SK-N-MC (cell line): ENCODE measurements around the gene DLGAP4.

ENCODE experiments used
- EZH2 ChIP-seq: fragments of 200-600 bp; sonication (generic); IDR thresholded peaks from one replicate; pipeline ENCODE4 v1.6.1; 2017; ENCODE audit warnings: antibody characterized with exemption
- FOXP2 ChIP-seq: optimal IDR thresholded peaks from 2 replicates; pipeline ENCODE3; 2011; ENCODE audit warnings: mild to moderate bottlenecking, moderate library complexity; ENCODE audit not compliant: insufficient read depth; ENCODE audit errors: extremely low read length, control extremely low read depth
- POLR2AphosphoS5 ChIP-seq: IDR thresholded peaks from 2 replicates; pipeline ENCODE4 v1.6.1; 2012; ENCODE audit warnings: mild to moderate bottlenecking, low read depth, low read length, borderline replicate concordance

DNA sequence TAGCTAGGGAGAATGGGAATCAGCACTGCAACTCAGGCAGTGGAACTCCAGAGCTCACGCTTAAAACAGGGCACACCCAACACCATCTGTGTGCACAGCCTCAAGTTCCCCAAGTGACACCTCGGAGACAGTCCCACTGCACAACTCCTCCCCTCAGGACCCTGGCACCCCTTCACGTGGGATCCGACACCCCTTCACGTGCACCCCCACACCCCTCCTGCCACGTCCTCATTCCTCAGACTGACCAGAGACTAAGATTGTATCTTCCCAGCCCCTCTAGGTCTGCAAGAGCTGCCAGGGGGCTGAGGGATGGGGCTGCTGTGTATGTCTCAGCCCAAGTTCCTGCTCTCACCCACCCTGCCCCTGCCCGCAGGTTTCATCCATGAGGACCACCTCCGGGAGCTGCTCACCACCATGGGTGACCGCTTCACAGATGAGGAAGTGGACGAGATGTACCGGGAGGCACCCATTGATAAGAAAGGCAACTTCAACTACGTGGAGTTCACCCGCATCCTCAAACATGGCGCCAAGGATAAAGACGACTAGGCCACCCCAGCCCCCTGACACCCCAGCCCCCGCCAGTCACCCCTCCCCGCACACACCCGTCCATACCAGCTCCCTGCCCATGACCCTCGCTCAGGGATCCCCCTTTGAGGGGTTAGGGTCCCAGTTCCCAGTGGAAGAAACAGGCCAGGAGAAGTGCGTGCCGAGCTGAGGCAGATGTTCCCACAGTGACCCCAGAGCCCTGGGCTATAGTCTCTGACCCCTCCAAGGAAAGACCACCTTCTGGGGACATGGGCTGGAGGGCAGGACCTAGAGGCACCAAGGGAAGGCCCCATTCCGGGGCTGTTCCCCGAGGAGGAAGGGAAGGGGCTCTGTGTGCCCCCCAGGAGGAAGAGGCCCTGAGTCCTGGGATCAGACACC lies 242.8 kb downstream of the DLGAP4 start:
- TF ChIP-seq EZH2 (no peak), POLR2AphosphoS5 (no peak), FOXP2 (no peak)
